ENCODE results near the gene PRTG.
"Not testable (repeated sequence)": the region's sequence is repeated elsewhere in the genome, so short reads cannot be mapped to it uniquely, and the experiment has no call there.

The PRTG gene

GRCh38 chr15:55698653-55699052, 44.3 kb downstream of the PRTG start:
- DNase-seq: no peak

DNA sequence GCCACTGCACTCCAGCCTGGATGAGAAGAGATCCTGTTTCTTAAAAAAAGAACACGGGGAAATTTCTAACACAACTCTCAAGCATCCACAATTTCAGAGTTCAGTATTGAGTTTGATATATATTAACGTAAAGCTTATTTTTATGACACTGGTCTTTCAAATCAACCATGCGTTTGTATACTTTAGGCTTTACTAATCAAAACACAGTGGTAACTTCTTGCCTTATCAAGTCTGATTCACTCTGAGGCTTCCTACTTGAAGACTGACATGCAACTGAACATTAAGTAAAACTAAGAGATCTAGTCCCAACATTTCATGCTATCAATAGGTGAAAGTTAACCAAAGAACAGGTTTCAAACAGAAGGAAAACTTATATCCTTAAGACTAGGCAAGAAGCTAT, 46.7 kb downstream of the PRTG start:
- no peak for DNase-seq

- DNase-seq: no peak
These were observed 47.5 kb downstream of the PRTG start for GRCh38 chr15:55695432-55695831.

DNA sequence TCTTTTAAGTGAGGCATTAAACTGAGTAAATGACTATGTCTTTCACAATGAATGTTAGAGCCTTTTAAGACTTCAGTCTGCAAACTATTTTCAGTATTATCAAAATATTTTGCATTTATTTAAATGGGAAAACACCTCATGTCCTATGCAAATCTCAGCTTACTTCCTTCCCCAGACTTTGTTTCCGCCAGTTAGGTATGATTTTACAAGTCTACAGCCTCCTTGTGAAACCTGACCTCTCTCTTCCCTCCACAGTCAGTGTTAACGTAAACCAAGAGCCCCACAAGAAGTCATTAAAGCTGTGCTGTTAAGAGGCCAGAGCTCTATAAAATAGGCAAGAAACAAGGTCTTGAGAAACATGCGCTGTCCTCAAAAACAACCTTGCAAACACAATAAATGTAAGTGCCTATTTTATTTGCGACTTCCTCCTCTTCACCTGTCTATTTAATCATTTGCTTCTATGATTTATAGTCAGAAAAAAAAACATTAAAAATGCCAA, 48.3 kb downstream of the PRTG start:
- no peak for DNase-seq

DNA sequence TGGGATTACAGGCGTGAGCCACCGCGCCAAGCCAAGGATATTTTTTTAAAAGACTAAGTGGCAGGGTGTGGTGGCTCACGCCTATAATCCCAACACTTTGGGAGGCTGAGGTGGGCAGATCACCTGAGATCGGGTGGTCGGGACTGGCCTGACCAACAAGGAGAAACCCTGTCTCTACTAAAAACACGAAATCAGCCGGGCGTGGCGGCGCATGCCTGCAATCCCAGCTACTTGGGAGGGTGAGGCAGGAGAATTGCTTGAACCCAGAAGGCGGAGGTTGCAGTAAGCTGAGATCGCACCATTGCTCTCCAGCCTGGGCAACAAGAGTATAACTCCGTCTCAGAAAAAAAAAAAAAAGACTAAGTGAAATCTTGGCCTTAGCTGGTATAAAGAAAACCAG, 49.8 kb downstream of the PRTG start:
- not testable (repeated sequence) for DNase-seq

DNA sequence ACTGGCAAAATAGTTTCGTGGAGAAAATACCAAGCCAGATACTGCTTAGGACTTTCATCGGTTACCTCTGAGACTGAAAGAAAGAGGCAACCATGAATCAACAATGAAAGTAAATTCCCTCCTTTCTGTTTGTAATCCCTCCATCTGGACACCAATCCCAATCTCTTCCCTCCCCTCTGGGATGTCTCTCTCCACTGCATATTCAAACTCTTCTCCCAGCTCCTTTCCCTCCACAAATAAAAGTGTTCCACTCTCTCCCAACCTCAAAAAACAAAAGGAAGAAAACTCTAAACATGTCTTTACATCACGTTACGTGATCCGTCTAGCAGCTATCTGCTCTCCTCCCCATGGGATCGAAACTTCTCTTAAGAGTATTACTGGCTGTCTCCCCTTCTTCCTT, 55.2 kb downstream of the PRTG start:
- DNase-seq: no peak

- DNase-seq: no peak
These were observed 57.7 kb downstream of the PRTG start for GRCh38 chr15:55685286-55685685.

DNA sequence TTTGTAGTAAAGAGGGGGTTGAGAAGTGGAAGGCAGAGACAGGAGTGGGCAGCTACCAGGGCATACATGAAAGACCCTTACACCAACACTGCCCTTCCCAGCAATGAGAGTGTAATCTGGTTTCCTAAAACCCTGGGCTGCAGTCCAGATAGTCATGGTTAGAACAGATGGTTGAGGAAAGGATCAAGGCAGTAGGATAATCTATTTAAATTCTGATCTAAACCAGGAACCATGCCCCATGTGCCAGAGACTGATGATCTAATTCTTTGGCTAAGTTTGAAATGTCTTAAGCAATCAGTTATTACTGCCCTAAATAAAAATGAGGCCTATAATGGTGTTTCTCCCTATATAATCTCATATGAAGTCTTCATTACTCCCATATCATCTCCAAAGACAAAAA, 59.6 kb downstream of the PRTG start:
- no peak for DNase-seq

DNA sequence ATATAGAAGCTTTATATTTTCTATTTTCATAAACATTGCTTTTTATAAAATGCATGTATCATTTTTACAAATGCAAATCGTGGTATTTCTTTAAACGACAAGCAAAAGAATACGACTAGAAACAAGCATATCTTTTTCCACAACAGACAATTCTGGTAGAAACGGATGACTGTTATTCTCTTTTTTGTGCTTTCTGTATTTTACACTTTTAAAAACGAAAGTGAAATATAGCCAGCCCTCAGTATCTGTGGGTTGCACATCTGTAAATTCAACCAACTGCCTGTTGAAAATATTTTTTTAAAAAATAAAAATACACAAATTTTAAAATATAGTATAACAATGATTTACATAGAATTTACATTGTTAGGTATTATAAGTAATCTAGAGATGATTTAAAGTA, 61.3 kb downstream of the PRTG start:
- DNase-seq: no peak

DNA sequence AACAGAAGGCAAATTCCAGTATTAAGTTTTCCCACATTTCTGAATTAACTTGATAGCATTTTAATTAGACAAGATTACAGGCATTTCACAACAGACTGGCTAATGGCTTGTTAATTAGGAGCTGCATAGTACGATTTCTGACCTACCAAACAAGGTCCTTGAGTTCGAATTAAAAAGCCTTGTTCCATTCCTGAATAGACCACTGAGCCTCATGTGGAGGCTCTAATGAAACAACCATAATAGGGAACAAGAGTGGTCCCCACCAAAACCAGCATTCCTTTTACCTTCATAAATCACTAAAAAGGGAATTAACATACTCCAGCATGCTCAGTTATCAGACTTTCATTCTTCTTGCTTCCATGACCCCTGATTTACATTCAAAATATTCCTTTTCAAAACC, 66.4 kb downstream of the PRTG start:
- DNase-seq: no peak

DNA sequence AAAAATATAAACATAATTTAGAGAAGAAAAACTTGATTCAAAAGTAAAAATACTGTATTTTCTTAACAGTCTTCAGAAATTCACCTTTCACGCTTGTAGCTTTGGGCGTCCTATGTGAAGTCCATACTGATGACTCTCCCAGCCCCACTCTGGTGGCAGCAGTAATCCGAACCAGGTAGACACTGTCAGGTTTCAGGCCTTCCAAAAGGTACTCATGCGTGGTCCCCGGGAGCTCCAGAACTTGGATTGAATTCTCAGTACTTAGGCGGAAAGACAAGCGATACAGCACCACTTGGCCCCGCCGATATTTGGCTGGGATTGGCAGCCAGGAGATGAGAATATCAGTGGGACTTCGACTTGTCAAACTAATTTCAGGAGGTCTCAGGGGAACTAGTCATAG, 69.7 kb downstream of the PRTG start:
- DNase-seq: no peak

- DNase-seq: no peak
These were observed 73.7 kb downstream of the PRTG start for GRCh38 chr15:55669270-55669669.

GRCh38 chr15:55665605-55666227, 77.2 kb downstream of the PRTG start:
- DNase-seq: no peak

DNA sequence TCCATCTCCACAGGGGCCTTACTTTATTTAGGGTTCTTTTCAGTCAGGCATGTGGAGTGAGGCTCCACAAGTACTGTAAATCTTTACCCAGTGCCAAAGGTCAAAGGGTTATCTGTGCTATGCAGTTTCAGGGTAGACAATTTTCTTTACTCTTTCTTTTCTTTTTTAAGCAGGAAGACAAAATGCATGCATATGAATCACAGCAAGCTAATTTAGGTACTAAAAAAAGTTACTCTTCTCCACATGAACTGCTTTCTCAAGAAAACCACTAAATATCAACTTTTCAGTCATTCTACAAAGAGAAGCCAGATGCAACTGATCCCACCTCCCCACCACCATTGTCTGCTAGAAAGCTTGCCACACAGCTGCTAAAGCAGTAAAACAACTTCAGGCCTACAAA, 81.5 kb downstream of the PRTG start:
- no peak for DNase-seq

DNA sequence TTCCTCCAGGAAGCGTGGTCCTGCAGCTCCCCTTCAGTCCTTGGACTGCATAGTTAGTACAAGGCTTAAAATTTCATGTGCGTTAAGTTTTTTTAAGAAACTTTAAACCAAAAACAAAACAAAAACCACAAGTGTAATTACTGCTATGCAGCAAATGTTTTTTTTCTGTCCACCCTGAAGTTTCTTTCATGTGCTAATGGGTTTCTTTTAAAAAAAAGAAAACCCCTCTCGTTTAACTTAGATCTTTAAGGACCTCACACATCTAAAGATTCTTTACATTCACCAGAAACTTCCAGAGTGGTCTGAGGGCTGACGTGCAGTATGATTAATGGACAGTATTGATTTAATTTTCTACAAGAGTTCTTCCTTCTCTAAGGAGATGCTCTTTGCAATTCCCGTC, 82.8 kb downstream of the PRTG start:
- no peak for DNase-seq

GRCh38 chr15:55659481-55659880, 83.5 kb downstream of the PRTG start:
- DNase-seq: no peak

DNA sequence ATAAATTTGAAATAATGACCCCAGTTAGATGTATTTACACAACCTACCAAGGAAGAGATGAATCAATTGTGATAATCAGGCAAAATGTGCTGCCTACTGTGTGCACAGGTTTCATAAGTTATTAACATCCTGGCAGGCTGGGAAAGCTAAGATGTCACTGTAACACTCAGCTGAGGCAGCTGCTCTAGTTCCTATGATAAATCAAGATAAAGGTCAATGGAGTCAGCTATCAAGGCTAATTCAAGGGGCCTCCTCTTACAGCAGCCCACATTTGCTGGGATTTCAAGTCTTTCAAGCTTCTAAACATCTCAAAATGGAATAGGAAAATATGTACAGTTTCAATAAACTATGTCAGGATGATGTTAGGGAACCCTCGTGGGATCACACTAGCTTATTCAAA, 84.1 kb downstream of the PRTG start:
- no peak for DNase-seq

GRCh38 chr15:55654561-55655031, 88.4 kb downstream of the PRTG start:
- peak in 1 of 2 experiments; percentile 49 for DNase-seq

DNA sequence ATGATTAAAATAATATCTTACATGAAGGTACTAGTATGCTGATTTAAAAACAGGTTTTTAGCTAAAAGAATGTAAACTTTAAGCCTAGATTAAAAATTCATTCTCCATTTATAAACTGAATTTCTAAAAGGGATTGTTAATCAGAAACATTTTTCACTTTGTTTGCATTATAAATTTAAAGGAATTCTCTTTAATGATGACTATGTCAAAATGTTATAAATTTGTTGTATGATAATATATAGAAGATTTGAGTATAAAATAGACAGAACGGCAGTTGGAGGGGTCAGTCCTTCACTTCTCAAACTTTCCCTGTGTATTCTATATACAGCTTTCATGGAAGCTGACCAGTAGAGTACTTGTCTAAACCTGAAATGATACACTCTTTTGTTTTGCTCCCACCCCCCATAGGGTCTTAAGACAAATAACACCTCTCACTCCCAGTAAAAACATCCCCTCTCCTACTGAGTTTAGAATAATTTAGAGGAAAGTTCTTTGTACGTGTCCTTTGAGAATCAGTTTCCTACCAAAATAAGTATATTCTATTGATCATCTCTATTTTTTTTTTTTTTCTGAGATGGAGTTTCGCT, 90.0 kb downstream of the PRTG start:
- DNase-seq: no peak

- no peak for DNase-seq
These were observed 90.6 kb downstream of the PRTG start for GRCh38 chr15:55652359-55652758.

DNA sequence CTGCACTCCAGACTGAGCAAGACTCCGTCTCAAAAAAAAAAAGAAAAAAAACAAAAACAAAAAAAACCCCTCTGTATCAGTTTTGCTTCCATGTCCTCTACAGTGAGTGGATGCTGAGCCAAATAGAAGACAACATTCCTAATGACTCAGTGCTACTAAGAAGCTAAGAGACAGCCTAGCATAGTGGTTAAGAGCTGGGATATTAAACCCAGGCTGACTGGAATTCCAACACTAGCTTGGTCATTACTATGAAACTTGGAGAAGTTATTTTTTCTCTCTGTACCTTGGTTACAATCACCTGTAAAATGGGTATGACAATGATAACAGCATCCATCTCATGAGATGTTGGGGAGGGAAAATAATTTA, 93.9 kb downstream of the PRTG start:
- no peak for DNase-seq

DNA sequence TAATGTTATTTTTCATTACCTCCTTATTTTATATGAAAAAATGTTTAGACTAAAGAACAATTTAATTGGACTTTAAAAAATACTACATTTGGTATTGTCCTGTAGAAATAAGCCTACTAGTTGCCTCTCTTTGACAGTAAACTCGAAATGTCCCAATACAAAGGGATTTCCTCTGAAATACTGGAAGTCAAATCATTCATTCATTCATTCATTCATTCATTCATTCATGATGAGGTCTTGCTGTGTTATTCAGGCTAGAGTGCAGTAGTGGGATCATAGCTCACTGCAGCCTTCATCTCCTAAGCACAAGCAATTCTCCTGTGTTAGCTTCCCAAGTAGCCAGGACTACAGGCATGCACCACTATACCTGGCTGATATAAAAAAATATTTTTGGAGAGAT, 104.2 kb downstream of the PRTG start:
- no peak for DNase-seq

GRCh38 chr15:55637086-55637485, 105.9 kb downstream of the PRTG start:
- DNase-seq: no peak

DNA sequence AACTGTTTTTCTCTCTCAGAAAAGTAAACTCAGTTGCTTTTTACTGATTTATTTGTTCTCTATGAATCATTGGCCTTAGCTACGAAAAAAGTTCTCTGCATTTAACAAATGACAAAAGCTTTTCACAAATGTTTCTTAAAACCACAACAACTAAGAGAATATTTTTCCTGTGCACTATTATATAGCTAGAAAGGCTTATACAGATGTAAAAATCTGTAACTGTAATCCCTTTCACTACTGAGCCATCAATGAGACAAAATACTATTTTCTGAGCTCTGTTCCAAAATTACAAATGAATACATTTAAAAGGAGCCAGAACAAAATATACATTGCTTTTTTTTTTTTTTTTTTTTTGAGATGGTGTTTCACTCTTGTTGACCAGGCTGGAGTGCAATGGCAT, 109.2 kb downstream of the PRTG start:
- no peak for DNase-seq

DNA sequence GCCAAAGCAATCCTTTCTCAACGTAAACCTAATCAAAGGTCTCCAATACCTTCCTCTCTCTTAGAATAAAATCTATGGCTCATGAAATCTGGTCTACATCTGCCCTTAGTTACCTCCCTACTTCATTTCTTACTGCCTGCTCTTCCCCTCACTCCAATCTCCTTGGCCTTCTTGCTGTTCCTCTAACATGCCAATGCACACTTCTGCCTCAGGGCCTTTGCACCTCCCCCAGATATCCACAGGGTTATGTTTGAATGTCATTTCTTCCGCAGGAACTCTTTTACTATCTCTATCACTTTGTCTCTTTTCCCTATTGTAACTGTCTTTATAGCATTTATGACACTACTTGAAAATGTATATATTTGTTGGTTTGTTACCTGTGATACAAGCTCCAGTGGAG, 110.5 kb downstream of the PRTG start:
- no peak for DNase-seq

Measured in NCI-H2081 (cell line).